Neural cell (in vitro differentiated cells): ENCODE results near the gene DOCK10. TPM values are rescaled to one million over a fixed set of nuclear protein-coding genes. Genes with fewer than 3 reads are reported as not detected.

Source experiments
- H2AFZ ChIP-seq: fragments of 200-600, 300-800 bp; sonication (generic), shearing (Covaris generic); 2 replicates; pipeline ENCODE4 v1.6.0; 2014; ENCODE audit warnings: low read depth, mild to moderate bottlenecking, antibody characterized with exemption, low read length, moderate library complexity
- H3F3A ChIP-seq: fragments of 200-600 bp; shearing (Covaris generic); 2 replicates; pipeline ENCODE4 v1.6.1; 2016; ENCODE audit warnings: mild to moderate bottlenecking, moderate library complexity, mixed read lengths, antibody characterized with exemption, low read length; ENCODE audit not compliant: insufficient read depth, poor library complexity, severe bottlenecking
- H3K27ac ChIP-seq: fragments of 200-600, 300-800 bp; sonication (generic), shearing (Covaris generic); 2 replicates; pipeline ENCODE4 v1.5.1; 2014; ENCODE audit warnings: mild to moderate bottlenecking, low read length, moderate library complexity
- H3K27me3 ChIP-seq: fragments of 300-800, 200-600 bp; sonication (generic), shearing (Covaris generic); 2 replicates; pipeline ENCODE4 v1.6.0; 2014; ENCODE audit warnings: mild to moderate bottlenecking, low read depth, low read length, moderate library complexity; ENCODE audit not compliant: insufficient read depth
- H3K36me3 ChIP-seq: fragments of 300-800, 200-600 bp; sonication (generic), shearing (Covaris generic); 2 replicates; pipeline ENCODE4 v1.5.1; 2014; ENCODE audit warnings: mild to moderate bottlenecking, antibody characterized with exemption, low read length, moderate library complexity; ENCODE audit not compliant: insufficient read depth
- H3K4me2 ChIP-seq: fragments of 300-800, 200-600 bp; sonication (generic), shearing (Covaris generic); 2 replicates; pipeline ENCODE4 v1.6.0; 2014; ENCODE audit warnings: mild to moderate bottlenecking, low read length
- H3K4me3 ChIP-seq: fragments of 300-800, 200-600 bp; sonication (generic), shearing (Covaris generic); 2 replicates; pipeline ENCODE4 v1.5.1; 2014; ENCODE audit warnings: mild to moderate bottlenecking, low read length, moderate library complexity
- H3K79me2 ChIP-seq: fragments of 200-600 bp; shearing (Covaris generic); replicated peaks from 2 replicates; pipeline ENCODE4 v1.6.0; 2014; ENCODE audit warnings: mild to moderate bottlenecking, low read length, moderate library complexity; ENCODE audit not compliant: insufficient read depth
- H3K9ac ChIP-seq: fragments of 300-800, 200-600 bp; sonication (generic), shearing (Covaris generic); 2 replicates; pipeline ENCODE4 v1.6.1; 2016; ENCODE audit warnings: mild to moderate bottlenecking, low read length, mixed read lengths
- H3K9me2 ChIP-seq: fragments of 200-600 bp; shearing (Covaris generic); 2 replicates; pipeline ENCODE4 v1.6.1; 2016; ENCODE audit warnings: mild to moderate bottlenecking, low read length, mixed read lengths; ENCODE audit not compliant: insufficient read depth
- H3K9me3 ChIP-seq: fragments of 200-600, 300-800 bp; sonication (generic), shearing (Covaris generic); 2 replicates; pipeline ENCODE4 v1.6.1; 2016; ENCODE audit warnings: mild to moderate bottlenecking, mixed run types, low read length, moderate library complexity, mixed read lengths
- H4K20me1 ChIP-seq: fragments of 200-600 bp; shearing (Covaris generic); 2 replicates; pipeline ENCODE4 v1.6.1; 2016; ENCODE audit warnings: mild to moderate bottlenecking, mixed run types; ENCODE audit not compliant: insufficient read depth
- EP300 ChIP-seq: fragments of 450-650 bp; conservative IDR thresholded peaks from 2 replicates; pipeline ENCODE4 v1.6.1; 2014; ENCODE audit warnings: antibody characterized with exemption, mild to moderate bottlenecking, moderate library complexity; ENCODE audit not compliant: poor library complexity, severe bottlenecking
- EZH2 ChIP-seq: fragments of 200-600, 300-800 bp; shearing (Covaris generic), sonication (generic); IDR thresholded peaks from 2 replicates; pipeline ENCODE4 v1.6.1; 2014; ENCODE audit warnings: antibody characterized with exemption, low read length, borderline replicate concordance, mild to moderate bottlenecking; ENCODE audit not compliant: insufficient read depth, poor library complexity, severe bottlenecking
- MXI1 ChIP-seq: fragments of 450-650 bp; conservative IDR thresholded peaks from 2 replicates; pipeline ENCODE4 v1.6.1; 2014; ENCODE audit warnings: antibody characterized with exemption, mild to moderate bottlenecking; ENCODE audit not compliant: poor library complexity, severe bottlenecking
- POLR2AphosphoS5 ChIP-seq: IDR thresholded peaks from 2 replicates; pipeline ENCODE4 v1.6.1; 2012
- RAD21 ChIP-seq: fragments of 450-650 bp; conservative IDR thresholded peaks from 2 replicates; pipeline ENCODE4 v1.6.1; 2014; ENCODE audit warnings: antibody characterized with exemption, mild to moderate bottlenecking, moderate library complexity
- REST ChIP-seq: IDR thresholded peaks from 2 replicates; pipeline ENCODE4 v1.6.1; 2012; ENCODE audit warnings: borderline replicate concordance
- SMC3 ChIP-seq: fragments of 450-650 bp; conservative IDR thresholded peaks from 2 replicates; pipeline ENCODE4 v1.6.1; 2014; ENCODE audit warnings: antibody characterized with exemption, mild to moderate bottlenecking, moderate library complexity; ENCODE audit not compliant: poor library complexity
- TAF1 ChIP-seq: IDR thresholded peaks from 2 replicates; pipeline ENCODE4 v1.6.1; 2012; ENCODE audit warnings: low read depth
- polyA plus RNA-seq: library from polyadenylated mRNA; depleted of rRNA; stranded (reverse); fragments of >200 nt; gene quantifications from 2 replicates; pipeline ENCODE4 v1.2.3, GENCODE V29; 2014
- TF ChIP-seq, protein P1 (sequence below): fragments of 450-650 bp; IDR thresholded peaks from 2 replicates; pipeline ENCODE4 v1.5.1; 2014; ENCODE audit warnings: antibody characterized with exemption, mild to moderate bottlenecking, moderate library complexity; ENCODE audit not compliant: poor library complexity, severe bottlenecking

Gene DOCK10
- polyA plus RNA-seq, 1 donor from 2014 or later: 0.37 TPM

DNA sequence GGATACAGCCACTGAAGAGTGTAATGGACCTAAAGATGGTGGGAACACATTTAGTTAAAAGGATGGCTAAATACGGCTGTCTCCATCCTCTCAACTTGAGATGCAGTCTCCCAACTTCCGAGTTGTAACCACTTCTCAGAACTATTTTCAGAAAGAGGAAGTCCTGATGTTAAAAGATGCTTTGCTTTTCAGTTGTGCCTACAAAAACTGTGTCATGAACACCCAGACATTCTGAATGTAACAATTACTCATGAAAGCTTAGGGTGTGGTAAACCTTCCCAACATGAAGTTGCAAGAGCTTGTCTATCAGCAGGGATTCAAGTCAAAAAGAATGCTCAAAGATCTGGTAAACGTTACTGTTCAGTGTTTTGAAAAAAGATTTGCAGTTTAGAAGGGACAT, 147.9 kb downstream of the DOCK10 start:
- Histone ChIP-seq H4K20me1 (no peaks in the 10 kb centered on the region), H3K36me3 (no peaks in the 10 kb centered on the region), H3K4me3 (no peak overlapping the region), H2AFZ (no peak overlapping the region), H3K9me2 (no peaks in the 10 kb centered on the region), H3K9me3 (no peaks in the 10 kb centered on the region), H3K4me2 (no peak overlapping the region), H3K9ac (no peak overlapping the region), H3K79me2 (no peaks in the 10 kb centered on the region), H3K27me3 (no peaks in the 10 kb centered on the region), H3K27ac (no peak overlapping the region), H3F3A (no peaks in the 10 kb centered on the region)
- TF ChIP-seq SMC3 (no peak), RAD21 (no peak), POLR2AphosphoS5 (no peak), MXI1 (no peak), REST (no peak), EP300 (no peak), TAF1 (no peak), EZH2 (no peak)
- TF ChIP-seq, protein P1, sequence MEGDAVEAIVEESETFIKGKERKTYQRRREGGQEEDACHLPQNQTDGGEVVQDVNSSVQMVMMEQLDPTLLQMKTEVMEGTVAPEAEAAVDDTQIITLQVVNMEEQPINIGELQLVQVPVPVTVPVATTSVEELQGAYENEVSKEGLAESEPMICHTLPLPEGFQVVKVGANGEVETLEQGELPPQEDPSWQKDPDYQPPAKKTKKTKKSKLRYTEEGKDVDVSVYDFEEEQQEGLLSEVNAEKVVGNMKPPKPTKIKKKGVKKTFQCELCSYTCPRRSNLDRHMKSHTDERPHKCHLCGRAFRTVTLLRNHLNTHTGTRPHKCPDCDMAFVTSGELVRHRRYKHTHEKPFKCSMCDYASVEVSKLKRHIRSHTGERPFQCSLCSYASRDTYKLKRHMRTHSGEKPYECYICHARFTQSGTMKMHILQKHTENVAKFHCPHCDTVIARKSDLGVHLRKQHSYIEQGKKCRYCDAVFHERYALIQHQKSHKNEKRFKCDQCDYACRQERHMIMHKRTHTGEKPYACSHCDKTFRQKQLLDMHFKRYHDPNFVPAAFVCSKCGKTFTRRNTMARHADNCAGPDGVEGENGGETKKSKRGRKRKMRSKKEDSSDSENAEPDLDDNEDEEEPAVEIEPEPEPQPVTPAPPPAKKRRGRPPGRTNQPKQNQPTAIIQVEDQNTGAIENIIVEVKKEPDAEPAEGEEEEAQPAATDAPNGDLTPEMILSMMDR: no peak

- no peaks in the 10 kb centered on the region for H3K36me3 ChIP-seq
- H3K27ac ChIP-seq: no peak overlapping the region
- no peaks in the 10 kb centered on the region for H3K79me2 ChIP-seq
- no peak overlapping the region for H2AFZ ChIP-seq
- TF ChIP-seq MXI1 (no peak), REST (no peak), EP300 (no peak), SMC3 (no peak), TAF1 (no peak), POLR2AphosphoS5 (no peak), RAD21 (no peak), EZH2 (no peak)
- TF ChIP-seq, protein P1: no peak
- H3F3A ChIP-seq: no peaks in the 10 kb centered on the region
- no peaks in the 10 kb centered on the region for H3K9me2 ChIP-seq
- H3K4me3 ChIP-seq: no peak overlapping the region
- H3K9ac ChIP-seq: no peak overlapping the region
- no peaks in the 10 kb centered on the region for H3K27me3 ChIP-seq
- H3K4me2 ChIP-seq: no peak overlapping the region
- H4K20me1 ChIP-seq: no peaks in the 10 kb centered on the region
- no peaks in the 10 kb centered on the region for H3K9me3 ChIP-seq
These were observed 148.4 kb downstream of the DOCK10 start for GRCh38 chr2:224893848-224894247.
